ENCODE data around the gene ADGRB3.

ADGRB3 gene

DNA sequence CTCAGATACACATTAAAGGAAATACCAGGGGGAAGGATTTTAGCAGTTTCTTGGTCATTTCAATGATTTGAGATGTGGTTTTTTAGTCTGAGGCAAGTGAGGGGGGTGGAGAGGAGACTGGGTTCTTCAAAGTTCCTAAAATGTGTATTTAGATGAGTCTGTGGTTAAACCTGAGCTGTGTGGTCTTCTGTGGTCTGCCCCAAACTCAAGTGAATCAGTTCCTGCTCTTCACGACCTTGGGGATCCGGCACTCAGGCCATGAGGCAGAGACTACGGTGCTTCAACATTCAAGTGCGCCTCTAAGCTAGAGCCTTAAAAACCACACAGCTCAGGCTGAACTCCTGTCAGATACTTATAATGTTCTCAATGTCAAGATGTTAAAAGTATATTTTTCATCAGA, 755.0 kb downstream of the ADGRB3 start:
- H2AFZ ChIP-seq = no peak overlapping the region
- H3K27ac ChIP-seq = no peak overlapping the region
- H3K4me2 ChIP-seq (ENCODE audit: low read length) = no peak overlapping the region
- no peaks in the 10 kb centered on the region for H3K27me3 ChIP-seq (ENCODE audit: control insufficient read depth, insufficient read depth, low read length)
- H3K9me3 ChIP-seq (ENCODE audit: control insufficient read depth, low read length) = no peaks in the 10 kb centered on the region
- no peaks in the 10 kb centered on the region for H3K36me3 ChIP-seq (ENCODE audit: control insufficient read depth, insufficient read depth, low read length)
- no peaks in the 10 kb centered on the region for H3K4me1 ChIP-seq
- TF ChIP-seq, protein P1, sequence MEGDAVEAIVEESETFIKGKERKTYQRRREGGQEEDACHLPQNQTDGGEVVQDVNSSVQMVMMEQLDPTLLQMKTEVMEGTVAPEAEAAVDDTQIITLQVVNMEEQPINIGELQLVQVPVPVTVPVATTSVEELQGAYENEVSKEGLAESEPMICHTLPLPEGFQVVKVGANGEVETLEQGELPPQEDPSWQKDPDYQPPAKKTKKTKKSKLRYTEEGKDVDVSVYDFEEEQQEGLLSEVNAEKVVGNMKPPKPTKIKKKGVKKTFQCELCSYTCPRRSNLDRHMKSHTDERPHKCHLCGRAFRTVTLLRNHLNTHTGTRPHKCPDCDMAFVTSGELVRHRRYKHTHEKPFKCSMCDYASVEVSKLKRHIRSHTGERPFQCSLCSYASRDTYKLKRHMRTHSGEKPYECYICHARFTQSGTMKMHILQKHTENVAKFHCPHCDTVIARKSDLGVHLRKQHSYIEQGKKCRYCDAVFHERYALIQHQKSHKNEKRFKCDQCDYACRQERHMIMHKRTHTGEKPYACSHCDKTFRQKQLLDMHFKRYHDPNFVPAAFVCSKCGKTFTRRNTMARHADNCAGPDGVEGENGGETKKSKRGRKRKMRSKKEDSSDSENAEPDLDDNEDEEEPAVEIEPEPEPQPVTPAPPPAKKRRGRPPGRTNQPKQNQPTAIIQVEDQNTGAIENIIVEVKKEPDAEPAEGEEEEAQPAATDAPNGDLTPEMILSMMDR (IDR thresholded peaks at IDR 0.05) = no peak
- H3K79me2 ChIP-seq = no peaks in the 10 kb centered on the region
- no peak overlapping the region for H3K9ac ChIP-seq
- no peak overlapping the region for H3K4me3 ChIP-seq (ENCODE audit: low read depth, low read length)

DNA sequence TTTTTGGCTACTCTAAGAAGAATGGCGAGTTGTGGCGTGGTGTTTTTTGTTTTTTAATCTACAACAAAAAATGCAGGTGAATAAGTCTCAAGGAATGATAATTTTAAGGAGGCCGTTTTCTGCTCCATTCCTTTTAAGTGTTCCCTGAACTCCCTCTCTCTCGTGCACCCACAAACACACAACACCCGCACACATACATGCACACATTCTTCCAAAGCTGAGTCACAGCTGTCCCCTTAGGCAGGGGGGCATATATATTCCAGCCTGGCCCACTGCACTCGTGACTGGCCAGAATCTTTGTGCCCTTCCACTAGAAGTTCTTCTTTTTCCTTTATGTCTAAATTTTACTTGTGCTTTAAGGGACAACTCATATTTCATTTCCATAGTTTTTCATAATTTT, 756.0 kb downstream of the ADGRB3 start:
- H3K79me2 ChIP-seq = no peaks in the 10 kb centered on the region
- TF ChIP-seq, protein P1 (IDR thresholded peaks at IDR 0.05) = no peak
- H3K4me2 ChIP-seq (ENCODE audit: low read length) = no peak overlapping the region
- H3K36me3 ChIP-seq (ENCODE audit: control insufficient read depth, insufficient read depth, low read length) = no peaks in the 10 kb centered on the region
- H3K9me3 ChIP-seq (ENCODE audit: control insufficient read depth, low read length) = no peaks in the 10 kb centered on the region
- H2AFZ ChIP-seq = no peak overlapping the region
- H3K27me3 ChIP-seq (ENCODE audit: control insufficient read depth, insufficient read depth, low read length) = no peaks in the 10 kb centered on the region
- no peak overlapping the region for H3K27ac ChIP-seq
- H3K4me1 ChIP-seq = no peaks in the 10 kb centered on the region
- no peak overlapping the region for H3K9ac ChIP-seq
- H3K4me3 ChIP-seq (ENCODE audit: low read depth, low read length) = no peak overlapping the region

DNA sequence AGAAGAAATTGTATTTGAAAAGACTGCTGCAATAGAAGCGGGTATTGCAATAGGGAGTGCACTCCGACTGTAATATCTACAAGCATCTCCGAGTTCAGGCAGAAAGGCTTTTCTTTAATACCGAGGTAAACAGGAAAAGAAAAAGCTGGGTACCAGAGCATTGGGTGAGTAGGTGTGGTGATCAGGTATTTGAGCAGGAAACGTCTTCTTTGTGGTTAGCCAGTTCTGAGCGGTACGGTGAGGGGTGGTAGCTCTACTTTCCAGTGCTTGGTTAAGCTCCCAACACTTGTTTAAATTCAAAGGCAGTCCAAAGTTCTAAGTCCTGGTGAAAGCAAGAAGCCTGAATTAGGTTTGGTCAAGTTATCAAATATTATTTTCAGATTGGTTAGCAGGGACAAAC, 757.7 kb downstream of the ADGRB3 start:
- H3K9ac ChIP-seq = no peak overlapping the region
- no peaks in the 10 kb centered on the region for H3K9me3 ChIP-seq (ENCODE audit: control insufficient read depth, low read length)
- H3K4me3 ChIP-seq (ENCODE audit: low read depth, low read length) = no peak overlapping the region
- H3K4me1 ChIP-seq = no peaks in the 10 kb centered on the region
- TF ChIP-seq, protein P1 (IDR thresholded peaks at IDR 0.05) = no peak
- H3K27ac ChIP-seq = no peak overlapping the region
- no peak overlapping the region for H3K4me2 ChIP-seq (ENCODE audit: low read length)
- no peak overlapping the region for H2AFZ ChIP-seq
- no peaks in the 10 kb centered on the region for H3K36me3 ChIP-seq (ENCODE audit: control insufficient read depth, insufficient read depth, low read length)
- no peaks in the 10 kb centered on the region for H3K27me3 ChIP-seq (ENCODE audit: control insufficient read depth, insufficient read depth, low read length)
- no peaks in the 10 kb centered on the region for H3K79me2 ChIP-seq

DNA sequence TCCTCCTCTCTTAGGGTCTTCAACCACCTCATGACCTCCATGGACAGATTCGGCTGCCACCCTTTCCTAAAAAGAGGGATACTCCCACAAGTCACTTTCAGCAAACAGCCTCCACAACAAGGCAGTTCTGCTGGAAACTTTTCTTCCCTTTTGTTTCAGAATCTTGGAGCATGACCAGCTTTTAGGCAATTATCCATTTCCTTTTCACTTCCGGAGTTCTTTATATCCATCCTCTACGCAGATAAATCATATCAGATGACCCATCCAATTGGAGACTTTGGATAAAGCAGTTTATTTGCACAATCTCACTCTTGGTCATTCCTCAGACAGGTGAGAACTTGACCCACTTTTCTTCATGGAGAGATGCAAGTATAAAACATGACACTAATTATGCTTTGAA, 763.2 kb downstream of the ADGRB3 start:
- Histone ChIP-seq H3K4me3 (ENCODE audit: low read depth, low read length) (no peak overlapping the region), H3K27ac (no peak overlapping the region), H3K79me2 (no peaks in the 10 kb centered on the region), H3K4me2 (ENCODE audit: low read length) (no peak overlapping the region), H3K4me1 (no peaks in the 10 kb centered on the region), H3K36me3 (ENCODE audit: control insufficient read depth, insufficient read depth, low read length) (no peaks in the 10 kb centered on the region), H3K9me3 (ENCODE audit: control insufficient read depth, low read length) (no peaks in the 10 kb centered on the region), H3K27me3 (ENCODE audit: control insufficient read depth, insufficient read depth, low read length) (no peaks in the 10 kb centered on the region), H2AFZ (no peak overlapping the region), H3K9ac (no peak overlapping the region)
- TF ChIP-seq, protein P1 (IDR thresholded peaks at IDR 0.05) = no peak

DNA sequence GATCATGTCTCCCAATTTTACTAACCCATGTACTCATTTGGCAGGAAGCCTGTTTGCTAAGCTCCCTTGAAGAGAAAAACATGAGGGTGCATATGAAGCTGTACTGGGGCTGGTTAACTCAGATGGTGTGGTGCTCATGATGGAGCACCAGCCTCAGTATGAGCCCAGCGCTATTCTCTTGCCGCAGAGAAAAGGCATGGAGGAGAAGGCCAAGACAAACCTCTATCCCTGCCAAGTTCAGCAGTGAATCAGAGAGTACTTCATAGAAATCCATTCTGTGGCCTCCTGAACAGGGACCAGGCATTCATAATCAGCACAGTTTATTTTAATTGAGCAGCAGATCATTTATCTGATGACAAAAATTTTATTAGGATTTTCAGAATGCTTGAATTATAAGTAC, 763.6 kb downstream of the ADGRB3 start:
- H3K27me3 ChIP-seq (ENCODE audit: control insufficient read depth, insufficient read depth, low read length) = no peaks in the 10 kb centered on the region

More for the DNA sequence above, 763.6 kb downstream of the ADGRB3 start:
- H3K4me1 ChIP-seq = no peaks in the 10 kb centered on the region
- no peaks in the 10 kb centered on the region for H3K79me2 ChIP-seq
- no peak overlapping the region for H2AFZ ChIP-seq
- no peaks in the 10 kb centered on the region for H3K9me3 ChIP-seq (ENCODE audit: control insufficient read depth, low read length)
- no peak overlapping the region for H3K4me2 ChIP-seq (ENCODE audit: low read length)
- H3K4me3 ChIP-seq (ENCODE audit: low read depth, low read length) = no peak overlapping the region
- no peaks in the 10 kb centered on the region for H3K36me3 ChIP-seq (ENCODE audit: control insufficient read depth, insufficient read depth, low read length)
- TF ChIP-seq, protein P1 (IDR thresholded peaks at IDR 0.05) = no peak
- no peak overlapping the region for H3K9ac ChIP-seq
- no peak overlapping the region for H3K27ac ChIP-seq
